GM19455 (cell line): ENCODE data around the gene TIMM44.

Experiments used
- ATAC-seq: cut with Tn5 transposase; IDR thresholded peaks from one replicate; pipeline ENCODE4 v1.9.1; 2021; ENCODE audit not compliant: unreplicated experiment

Gene TIMM44

GRCh38 chr19:7877249-7877836 is 66.1 kb downstream of the TIMM44 start:
- ATAC-seq: no peak
